Left kidney (tissue), 8 donors: ENCODE data around the gene PER2. TPM values are rescaled to one million over a fixed set of nuclear protein-coding genes. Genes with fewer than 3 reads are reported as not detected.
"Not testable (repeated sequence)": the region's sequence is repeated elsewhere in the genome, so short reads cannot be mapped to it uniquely, and the experiment has no call there.

Source experiments
- DNase-seq: peaks from one replicate; pipeline ENCODE4 v3.0.0-alpha.2; 2013
- long read RNA-seq, 8 donors: transcript quantifications; one replicate each; lab custom pipeline, GENCODE V29; 2026
- polyA plus RNA-seq: library from polyadenylated mRNA; unstranded; fragments of 120-200 nt; gene quantifications from one replicate; pipeline ENCODE4 v1.2.1, GENCODE V29; 2013; ENCODE audit not compliant: insufficient read length

PER2 gene, protein sequence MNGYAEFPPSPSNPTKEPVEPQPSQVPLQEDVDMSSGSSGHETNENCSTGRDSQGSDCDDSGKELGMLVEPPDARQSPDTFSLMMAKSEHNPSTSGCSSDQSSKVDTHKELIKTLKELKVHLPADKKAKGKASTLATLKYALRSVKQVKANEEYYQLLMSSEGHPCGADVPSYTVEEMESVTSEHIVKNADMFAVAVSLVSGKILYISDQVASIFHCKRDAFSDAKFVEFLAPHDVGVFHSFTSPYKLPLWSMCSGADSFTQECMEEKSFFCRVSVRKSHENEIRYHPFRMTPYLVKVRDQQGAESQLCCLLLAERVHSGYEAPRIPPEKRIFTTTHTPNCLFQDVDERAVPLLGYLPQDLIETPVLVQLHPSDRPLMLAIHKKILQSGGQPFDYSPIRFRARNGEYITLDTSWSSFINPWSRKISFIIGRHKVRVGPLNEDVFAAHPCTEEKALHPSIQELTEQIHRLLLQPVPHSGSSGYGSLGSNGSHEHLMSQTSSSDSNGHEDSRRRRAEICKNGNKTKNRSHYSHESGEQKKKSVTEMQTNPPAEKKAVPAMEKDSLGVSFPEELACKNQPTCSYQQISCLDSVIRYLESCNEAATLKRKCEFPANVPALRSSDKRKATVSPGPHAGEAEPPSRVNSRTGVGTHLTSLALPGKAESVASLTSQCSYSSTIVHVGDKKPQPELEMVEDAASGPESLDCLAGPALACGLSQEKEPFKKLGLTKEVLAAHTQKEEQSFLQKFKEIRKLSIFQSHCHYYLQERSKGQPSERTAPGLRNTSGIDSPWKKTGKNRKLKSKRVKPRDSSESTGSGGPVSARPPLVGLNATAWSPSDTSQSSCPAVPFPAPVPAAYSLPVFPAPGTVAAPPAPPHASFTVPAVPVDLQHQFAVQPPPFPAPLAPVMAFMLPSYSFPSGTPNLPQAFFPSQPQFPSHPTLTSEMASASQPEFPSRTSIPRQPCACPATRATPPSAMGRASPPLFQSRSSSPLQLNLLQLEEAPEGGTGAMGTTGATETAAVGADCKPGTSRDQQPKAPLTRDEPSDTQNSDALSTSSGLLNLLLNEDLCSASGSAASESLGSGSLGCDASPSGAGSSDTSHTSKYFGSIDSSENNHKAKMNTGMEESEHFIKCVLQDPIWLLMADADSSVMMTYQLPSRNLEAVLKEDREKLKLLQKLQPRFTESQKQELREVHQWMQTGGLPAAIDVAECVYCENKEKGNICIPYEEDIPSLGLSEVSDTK (N-terminal part only)
- 8.2 TPM for polyA plus RNA-seq
- long read RNA-seq, donor 1, result 0 reads
- long read RNA-seq, donor 2, result 0 reads
- long read RNA-seq, donor 3, partial matches to known transcripts, result 0 of 1 reads
- long read RNA-seq, donor 3, other reads (novel, unspliced or antisense), result 0 of 1 reads
- long read RNA-seq, donor 4, result 0 reads
- long read RNA-seq, donor 5, result 0 reads
- long read RNA-seq, donor 6, result 0 reads
- long read RNA-seq, donor 7, partial matches to known transcripts, result 0 of 1 reads
- long read RNA-seq, donor 7, other reads (novel, unspliced or antisense), result 0 of 1 reads
- long read RNA-seq, donor 8, result 0 reads

DNA sequence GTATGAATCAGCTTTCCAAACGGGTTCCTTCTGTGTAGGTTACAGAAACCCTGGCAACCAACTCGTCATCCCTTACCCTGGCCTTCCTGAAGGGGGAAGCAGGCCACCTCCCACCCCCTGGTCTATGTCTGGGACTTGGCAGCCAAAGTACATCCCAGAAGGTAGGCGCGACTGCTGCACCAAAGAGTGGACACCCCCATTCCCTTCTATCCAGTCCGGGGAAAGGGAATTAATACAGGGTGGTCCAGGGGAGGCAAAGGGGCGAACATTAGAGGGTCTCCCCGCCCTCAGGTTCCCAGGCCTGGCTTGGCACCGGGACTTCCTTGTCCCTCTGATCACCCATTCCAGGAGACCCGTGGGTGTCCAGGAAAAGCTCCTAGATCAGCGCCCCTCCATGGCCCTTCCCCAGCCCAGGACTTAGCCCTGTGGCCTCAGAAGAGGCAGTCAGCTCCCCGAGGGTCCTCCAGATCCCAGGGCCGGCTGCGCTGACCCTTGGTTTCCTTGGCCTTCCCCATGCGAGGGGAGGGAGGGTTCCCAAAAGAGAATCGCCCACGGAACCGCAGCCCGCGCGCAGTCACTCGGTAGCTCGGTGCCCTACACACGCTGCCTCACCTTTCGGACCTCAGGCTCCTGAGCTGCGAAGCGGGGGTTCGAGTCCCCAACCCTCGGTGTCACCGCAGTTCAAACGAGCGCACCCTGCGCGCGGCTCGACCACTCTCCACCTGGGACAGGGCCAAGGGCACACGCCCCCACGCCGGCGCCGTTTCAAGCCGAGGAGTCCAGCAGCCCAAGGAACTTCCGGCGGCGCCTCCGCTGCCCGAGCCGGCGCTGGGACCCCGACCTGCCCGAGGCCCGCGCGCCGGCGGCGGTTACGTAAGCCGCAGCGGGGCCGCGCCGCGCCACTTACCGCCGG lies at the start of gene PER2:
PER2 (minus strand) TSS at position 874 of the 913 bp plus-strand sequence. CDS start 10,674 bp downstream, outside the sequence.
- no peak for DNase-seq

DNA sequence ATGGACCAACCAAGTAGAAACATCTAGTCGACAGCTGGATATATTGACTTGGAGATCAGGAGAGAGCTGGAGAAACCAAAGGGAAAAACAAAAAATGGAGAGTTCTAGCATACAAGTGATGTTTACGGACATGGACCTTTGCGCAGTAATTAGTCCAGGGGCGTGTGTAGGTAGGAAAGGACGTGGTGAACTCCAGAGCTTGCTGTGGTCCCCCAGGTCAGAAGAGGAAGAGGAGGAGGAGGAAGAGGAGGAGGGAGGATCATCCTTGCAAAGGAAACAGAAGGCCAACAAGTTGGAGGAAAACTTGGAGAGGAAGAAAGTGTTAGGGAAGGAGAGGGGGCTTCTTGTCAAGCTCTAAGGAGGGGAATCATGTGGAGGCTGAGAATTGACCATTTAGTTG lies 49.4 kb upstream of the PER2 start:
- no peak for DNase-seq

DNA sequence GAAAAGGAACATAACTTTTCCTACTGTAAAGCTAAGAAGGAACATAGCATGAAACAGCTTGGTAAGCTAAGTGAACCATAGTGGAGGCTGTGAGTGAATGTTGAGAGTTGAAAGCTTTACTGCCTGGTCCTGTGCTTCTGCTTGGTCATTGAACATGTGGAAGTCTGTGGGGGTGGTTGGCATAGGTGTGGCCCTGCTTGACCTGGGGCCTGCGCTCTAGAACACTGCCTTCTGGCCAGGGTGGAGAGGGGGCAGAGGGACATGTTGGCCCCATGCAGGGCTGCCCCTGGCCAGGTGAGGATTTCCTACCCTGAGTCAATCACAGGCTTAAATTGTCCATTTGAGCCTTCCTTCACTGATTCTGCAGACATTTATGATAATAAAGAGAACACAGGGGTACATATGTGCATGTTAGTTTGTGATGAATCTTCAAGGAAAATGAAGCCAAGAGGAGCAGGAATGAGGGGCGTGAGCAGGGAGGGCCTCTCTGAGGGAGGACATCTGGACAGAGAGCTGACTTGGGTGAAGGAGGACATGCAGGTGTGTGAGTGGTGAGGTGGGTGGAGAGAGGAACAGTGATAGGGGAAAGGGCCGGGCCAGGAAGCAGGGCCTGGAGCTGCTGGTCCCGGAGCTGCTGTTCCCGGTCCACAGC lies 48.5 kb upstream of the PER2 start:
- no peak for DNase-seq

DNA sequence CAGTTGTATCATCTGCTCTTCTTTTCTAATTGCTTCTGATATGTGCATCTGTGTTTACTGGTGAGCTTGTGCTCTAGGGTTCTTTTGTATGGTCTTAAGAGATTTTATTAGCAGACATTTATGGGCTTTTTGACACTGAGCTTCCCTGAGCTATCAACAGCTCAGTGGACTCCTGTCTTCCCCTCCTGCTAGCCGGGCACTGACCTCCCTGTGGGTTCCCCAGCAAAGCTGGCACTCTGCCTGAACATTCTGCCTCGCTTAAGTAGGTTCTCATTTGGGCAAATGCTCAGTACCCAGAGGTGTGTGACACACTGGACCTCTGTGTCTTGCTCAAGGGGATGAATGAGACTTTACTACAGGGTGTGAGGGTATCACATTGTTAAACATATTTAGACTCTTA lies 47.7 kb upstream of the PER2 start:
- no peak for DNase-seq

DNA sequence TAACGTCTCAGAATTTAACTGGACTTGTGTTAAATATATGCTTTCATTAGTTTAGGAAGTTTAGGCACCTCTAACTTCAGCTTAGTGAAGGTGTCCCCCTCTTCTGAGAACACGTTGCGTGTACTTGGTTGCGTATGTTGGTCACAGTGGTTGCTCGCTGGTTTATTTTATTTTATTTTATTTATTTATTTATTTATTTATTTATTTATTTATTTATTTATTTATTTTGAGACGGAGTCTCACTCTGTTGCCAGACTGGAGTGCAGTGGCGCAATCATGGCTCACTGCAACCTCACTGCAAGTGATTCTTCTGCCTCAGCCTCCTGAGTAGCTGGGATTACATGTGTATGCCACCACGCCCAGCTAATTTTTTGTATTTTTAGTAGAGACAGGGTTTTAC lies 47.2 kb upstream of the PER2 start:
- DNase-seq, result not testable (repeated sequence)

DNA sequence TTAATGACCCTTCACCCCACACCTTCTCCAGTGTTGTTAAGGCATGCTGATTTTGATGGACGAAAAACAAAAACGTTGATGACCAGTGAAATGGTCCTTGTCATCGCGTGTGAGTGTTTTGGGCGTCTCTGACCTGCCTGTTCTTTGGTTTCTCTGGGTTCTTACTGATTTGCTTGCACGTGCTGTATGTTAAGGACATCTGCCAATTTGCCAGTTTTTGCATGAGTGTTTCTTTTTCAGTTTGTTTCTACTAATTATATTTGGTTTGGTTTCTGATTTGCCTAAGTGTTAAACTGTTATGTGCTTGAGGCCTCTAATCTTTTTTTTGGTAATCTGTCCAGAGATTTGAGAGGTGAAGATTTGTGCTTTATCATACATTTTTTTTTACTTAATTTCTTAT lies 46.5 kb upstream of the PER2 start:
- DNase-seq, result no peak

DNA sequence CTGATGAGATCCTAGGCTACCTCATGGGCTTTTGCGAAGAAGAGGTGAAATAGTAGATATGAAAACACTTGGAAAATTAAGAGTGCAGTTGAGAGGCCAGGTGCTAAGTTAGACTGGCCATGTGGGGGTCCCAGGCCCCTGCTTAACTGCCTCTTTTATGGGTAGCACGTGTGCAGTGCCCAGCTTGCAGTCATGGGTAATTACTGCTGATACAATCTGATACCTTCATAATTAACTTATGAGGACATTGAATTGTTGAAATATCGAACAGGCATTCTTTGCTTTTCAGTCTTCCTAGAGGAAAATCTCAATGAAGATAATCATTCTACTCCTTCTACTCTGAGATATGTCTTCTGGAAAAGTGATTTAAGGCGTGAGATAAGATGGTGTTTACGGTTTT lies 43.5 kb upstream of the PER2 start:
- DNase-seq, result no peak

DNA sequence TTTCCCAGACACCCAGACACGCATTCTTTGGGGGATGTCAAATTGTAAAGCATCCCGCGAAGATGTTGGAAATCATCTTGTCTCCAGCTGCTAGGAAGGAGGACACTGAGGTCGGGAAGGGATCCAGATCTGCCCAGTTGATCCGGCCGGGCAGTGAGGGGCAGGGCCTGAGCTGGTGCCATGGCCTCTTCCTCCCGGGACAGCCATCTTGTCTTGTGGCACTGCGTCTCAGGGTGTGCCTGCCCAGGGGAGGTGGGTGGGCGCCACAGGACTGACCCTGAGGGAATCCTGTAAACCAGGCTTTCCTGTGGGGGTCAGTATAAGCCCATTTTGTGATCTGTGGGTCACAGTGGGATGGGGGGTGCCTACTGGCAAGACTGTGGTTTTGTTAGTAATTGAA lies 42.0 kb upstream of the PER2 start:
- no peak for DNase-seq

DNA sequence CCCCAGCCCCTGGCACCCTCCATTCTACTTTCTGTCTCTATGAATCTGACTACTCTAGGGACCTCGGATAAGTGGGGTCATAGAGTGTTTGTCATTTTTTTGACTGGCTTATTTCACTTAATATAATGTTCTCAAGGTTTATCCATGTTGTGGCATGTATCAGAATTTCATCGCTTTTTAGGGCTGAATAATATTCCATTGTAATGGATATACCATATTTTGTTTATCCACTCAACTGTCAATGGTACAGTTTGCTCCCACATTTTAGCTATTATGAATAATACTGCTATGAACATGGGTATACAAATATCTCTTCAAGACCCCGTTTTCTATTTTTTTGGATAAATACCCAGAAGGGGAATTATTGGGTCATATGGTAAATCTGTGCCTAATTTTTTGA lies 39.3 kb upstream of the PER2 start:
- no peak for DNase-seq

DNA sequence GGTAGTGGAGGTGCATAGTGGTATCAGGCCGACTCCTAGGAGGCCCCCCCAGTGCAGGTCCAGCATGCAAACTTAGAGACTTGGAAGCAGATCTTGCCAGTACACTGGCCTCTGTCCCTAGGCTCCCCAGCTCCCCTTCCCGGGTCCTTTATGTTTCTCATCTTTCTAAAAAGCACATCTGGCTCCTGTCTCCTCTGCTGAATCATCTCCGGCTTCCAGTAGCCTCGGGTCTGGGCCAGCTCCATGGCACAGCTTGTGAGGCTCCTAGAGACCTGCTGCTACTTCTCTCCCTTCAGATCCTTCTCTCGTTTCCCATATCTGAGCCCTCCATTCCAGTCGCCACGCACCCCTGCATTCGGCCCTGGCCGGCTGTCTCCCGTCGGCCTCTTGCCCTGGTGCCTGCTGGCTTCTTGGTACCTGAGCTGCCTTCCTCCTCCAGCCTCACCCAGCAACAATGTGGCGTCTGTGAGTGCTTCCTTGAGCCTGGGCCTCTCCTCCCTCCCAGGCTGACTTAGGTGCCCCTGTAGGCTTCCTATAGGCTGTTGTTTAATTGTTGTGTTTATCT lies 38.5 kb upstream of the PER2 start:
- no peak for DNase-seq

DNA sequence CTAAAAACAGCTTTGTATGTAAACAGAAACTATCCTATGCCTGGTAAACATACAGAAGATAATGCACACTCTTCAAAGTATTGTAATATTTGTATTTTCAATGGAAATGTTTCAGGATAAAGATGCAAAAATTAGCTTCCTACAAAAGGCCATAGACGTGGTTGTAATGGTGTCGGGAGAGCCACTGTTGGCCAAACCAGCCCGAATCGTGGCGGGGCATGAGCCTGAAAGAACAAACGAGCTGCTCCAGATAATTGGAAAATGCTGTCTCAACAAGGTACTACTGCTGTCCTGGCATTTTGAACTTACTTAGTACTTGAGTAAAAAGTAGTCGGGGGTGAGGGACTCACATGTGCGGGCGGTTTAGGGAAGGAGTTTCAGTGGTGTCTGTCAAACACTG lies 37.3 kb upstream of the PER2 start:
- no peak for DNase-seq

DNA sequence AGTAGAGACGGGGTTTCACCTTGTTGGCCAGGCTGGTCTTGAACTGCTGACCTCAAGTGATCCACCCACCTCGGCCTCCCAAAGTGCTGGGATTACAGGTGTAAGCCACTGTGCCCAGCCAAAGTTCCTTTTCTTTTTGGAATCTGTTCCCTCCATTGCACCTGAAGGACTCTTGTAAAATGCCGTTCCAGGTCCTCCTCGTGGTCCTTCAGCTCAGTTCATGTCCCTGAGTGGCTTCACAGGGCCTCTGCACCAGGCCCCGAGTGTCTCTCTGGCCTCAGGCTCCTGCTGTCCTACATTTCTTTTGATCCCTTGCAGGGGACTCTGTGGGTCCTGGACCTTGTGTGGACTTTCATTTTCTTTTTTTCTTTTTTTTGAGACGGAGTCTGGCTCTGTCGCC lies 35.8 kb upstream of the PER2 start:
- DNase-seq, result not testable (repeated sequence)

DNA sequence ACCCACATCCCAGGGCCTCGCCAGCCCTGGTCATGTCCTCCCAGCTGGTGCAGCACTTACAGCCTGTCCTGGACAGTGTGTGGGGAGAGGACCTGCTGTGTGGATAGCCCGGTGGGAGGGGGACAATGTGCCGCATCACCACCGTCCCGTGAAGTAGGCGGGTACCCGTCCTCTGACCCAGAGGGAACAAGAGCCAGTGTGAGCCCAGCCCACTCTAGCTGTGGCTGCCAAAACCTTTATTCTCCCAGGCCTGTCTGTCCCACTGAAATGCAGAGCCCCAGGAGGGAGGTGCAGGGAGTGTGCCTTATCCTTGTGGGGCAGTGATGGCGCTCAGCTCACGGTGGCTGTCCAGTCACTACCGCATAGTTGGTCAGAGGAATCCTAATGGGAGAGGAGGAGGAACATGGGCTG lies 33.6 kb upstream of the PER2 start:
- no peak for DNase-seq

DNA sequence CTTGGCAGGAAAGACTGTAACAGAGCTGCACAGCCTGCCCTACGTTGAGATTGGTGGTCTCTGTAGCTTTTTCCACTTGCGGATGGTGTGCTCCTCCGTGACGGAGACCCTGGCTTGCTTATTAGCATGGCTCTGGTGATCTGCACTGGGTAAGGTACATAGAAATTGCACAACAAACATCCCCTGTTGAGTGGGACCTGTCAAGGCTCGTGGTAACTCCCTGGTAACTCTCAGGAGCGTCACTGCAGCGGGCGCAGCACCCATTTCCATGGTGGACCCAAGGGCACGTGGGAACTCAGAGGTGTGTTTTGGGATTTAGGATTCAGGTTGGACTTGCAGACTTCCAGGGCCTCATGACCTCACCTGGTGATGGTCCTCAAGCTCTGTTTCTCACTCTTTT lies 33.1 kb upstream of the PER2 start:
- DNase-seq, result no peak

DNA sequence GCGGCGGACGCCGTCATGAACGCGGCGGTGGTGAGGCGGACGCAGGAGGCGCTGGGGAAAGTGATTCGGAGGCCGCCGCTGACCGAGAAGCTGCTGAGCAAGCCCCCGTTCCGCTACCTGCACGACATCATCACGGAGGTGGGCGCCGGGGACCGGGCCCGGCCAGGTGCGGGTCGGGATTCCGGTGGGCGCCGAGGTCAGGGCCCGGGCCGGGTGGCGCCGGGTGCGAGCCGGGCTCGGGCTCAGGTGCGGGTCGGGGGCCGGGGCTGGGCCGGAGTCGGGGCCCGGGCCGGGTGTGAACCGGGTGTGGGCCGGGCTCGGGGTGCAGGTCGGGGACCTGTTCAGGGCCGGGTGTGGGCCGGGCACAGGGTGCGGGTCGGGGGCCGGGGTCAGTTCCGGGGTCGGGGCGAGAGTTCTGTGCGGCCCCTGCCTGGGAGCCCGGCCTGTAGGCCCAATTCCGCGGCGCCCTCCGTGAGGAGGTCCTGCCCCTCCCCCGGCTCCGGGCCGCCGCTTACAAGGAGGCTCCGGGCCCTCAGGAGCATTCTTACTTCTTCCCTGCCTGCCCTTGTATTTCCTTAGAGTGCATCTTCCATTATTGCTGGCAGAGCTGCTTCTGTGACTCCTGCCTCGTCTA lies 32.4 kb upstream of the PER2 start:
- DNase-seq, result no peak

DNA sequence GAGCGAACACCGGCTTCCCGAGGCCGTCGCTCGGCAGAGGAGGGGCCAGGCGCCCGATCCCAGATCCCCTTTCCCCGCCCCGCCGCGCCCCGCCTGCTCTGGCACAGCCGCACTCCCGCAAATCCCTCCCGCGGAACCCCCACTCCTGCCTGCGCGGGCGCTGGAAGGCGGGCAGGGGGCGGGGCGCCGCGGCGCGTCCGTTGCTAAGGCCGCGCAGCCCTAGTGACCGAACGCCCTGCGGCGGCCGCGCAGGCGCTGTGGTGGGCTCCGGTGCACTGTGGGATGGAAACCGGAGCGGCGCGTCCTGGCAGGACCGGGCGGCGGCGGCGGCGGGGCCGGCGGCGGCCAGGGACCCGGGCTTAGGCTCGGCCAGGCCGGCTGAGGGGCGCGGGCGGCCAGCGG lies 31.8 kb upstream of the PER2 start, which contains the start of gene TRAF3IP1:
TRAF3IP1 (plus strand) TSS at position 273 of the 402 bp plus-strand sequence. CDS start 145 bp downstream, outside the sequence.
- DNase-seq, result peak; percentile 92

DNA sequence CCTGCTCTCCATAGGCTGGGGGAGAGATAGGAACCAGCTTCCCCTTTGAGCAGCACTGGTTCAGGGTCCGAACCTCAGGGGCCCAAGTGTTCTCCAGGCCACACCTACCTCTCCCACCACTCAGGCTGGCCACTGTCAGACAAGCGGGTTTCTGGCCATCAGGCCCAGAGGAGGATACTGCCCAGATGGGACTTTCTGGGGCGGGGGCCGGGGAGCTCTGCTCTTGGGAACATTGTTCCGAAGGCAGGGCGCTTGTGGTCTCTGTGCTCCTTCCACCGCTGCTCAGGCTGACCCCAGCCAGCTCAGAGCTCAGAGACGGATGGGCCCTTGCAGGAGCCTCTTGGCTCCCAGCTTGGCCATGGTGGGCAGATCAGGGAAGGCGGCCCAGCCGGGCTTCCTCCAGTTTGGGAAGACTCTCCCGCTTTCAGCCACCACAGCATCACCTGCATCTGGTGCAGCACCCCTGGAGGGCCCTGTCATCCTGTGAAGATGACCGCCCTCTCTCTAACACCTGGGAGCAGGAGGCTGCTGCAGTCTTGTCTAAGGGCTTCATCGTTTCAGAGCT lies 26.7 kb upstream of the PER2 start:
- DNase-seq, result no peak

DNA sequence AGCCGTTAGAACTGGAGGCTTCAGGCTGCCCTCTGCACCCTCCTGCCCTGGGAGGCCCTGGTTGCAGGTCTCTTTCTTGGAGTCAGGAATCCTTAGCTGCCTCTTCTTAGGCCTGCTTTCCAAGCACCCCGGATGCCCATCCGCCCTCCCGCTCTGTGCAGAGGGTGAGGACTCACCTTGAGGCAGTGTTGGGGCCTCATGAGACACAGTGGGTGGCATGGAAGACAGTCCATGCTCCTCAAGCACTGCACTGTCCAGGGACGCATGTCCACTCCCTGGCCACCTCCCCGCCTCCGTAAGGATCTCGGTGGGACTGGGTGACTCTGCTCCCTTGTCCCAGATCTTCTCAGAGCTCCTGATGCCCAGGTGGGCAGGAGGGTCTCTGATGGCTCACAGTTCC lies 26.2 kb upstream of the PER2 start:
- DNase-seq, result no peak

DNA sequence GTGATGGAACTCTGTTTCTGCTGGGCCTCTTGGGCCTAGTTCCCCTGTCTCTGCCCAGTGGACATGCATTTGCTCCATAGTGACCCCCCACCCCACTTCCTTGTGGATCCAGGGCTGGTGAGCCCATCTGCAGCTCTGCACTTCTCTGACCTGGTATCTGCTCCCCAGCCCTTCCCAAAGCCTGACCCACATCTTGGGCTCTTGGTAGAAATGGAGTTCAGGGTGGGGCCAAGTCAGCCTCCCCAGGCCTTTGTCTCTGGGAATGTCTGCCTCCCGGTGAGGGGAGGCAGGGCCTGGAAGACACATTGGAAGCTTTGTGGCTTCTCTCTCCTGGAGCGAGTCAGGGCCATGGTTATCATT lies 25.6 kb upstream of the PER2 start:
- no peak for DNase-seq
